ENCODE data around the gene BAAT. TPM values are rescaled to one million over a fixed set of nuclear protein-coding genes. Genes with fewer than 3 reads are reported as not detected.

Gene BAAT
- total and polyA plus RNA-seq, 2 of the 13 experiments (the other 11 are each of a cell fraction or from before 2014, with no cell fraction given) = 0.71 to 7.9 TPM

GRCh38 chr9:101427358-101427757 lies 42.6 kb upstream of the BAAT start:
- in situ Hi-C loops (cut with HindIII; ENCODE audit: extremely low pct_ligation_motif_present, low pct_unique_long_range_greater_than_20kb) = no loop called here
- TF ChIP-seq XRCC5 (optimal IDR thresholded peaks at IDR 0.05; ENCODE audit: low read length) (no peak), ZNF674 (CRISPR knock-in tag; IDR thresholded peaks at IDR 0.05; ENCODE audit: low read depth) (no peak), ZNF484 (CRISPR knock-in tag; IDR thresholded peaks at IDR 0.05; ENCODE audit: borderline replicate concordance, low read depth) (no peak), U2AF2 (IDR thresholded peaks at IDR 0.05; ENCODE audit: low read depth, low read length) (no peak), ZNF292 (CRISPR knock-in tag; IDR thresholded peaks at IDR 0.05; ENCODE audit: borderline replicate concordance, low read depth) (no peak), FOXA1 (IDR thresholded peaks at IDR 0.05) (no peak), FOXA1 (CRISPR knock-in tag; IDR thresholded peaks at IDR 0.05) (0 out of 2 replicates have a peak, but pooled peaks have one; percentile 8), ZNF687 (CRISPR knock-in tag; IDR thresholded peaks at IDR 0.05) (peak; percentile 35; the same call in 1 of the 2 replicates), ZBTB38 (CRISPR knock-in tag; IDR thresholded peaks at IDR 0.05) (peak; percentile 61; the same call in 1 of the 2 replicates), POGZ (CRISPR knock-in tag; IDR thresholded peaks at IDR 0.05) (peak; percentile 48; the same call in 1 of the 2 replicates), HMG20B (CRISPR knock-in tag; conservative IDR thresholded peaks at IDR 0.05) (no peak), ZBTB33 (CRISPR knock-in tag; IDR thresholded peaks at IDR 0.05) (peak; percentile 85)
- FAIRE-seq (no peak), DNase-seq (ENCODE audit: low spot score) (no peak), ATAC-seq (no peak)
- WGBS (ENCODE audit: low lambda C conversion rate) = 94% methylated on average over 8 of the region's 8 CpGs
- Histone ChIP-seq H2AFZ (ENCODE audit: low read length) (no peak overlapping the region), H3K9me3 (ENCODE audit: low read length) (no peaks in the 10 kb centered on the region), H3K27ac (ENCODE audit: extremely low read length, insufficient read depth, low read length) (no peak overlapping the region), H3K9ac (ENCODE audit: insufficient read depth, low read depth, low read length) (no peak overlapping the region), H3K27me3 (ENCODE audit: control insufficient read depth in 1 of 2, insufficient read depth in 2 of 2, low read length in 2 of 2) (no peaks in the 10 kb centered on the region), H3K4me2 (ENCODE audit: low read depth, low read length) (no peak overlapping the region), H3K79me2 (ENCODE audit: insufficient read depth, low read length) (no peaks in the 10 kb centered on the region), H3K36me3 (replicated peaks in 1 of 2; ENCODE audit: control insufficient read depth in 1 of 2, insufficient read depth in 2 of 2, low read length in 2 of 2) (no peaks in the 10 kb centered on the region), H3K4me1 (ENCODE audit: insufficient read depth, low read length) (peaks cover 88% of the 10 kb centered on the region), H4K20me1 (ENCODE audit: insufficient read depth, low read length) (no peaks in the 10 kb centered on the region), H3K4me3 (replicated peaks in 1 of 3; ENCODE audit: insufficient read depth in 1 of 3, low read depth in 2 of 3, low read length in 3 of 3) (no peak overlapping the region)
- CTCF ChIA-PET (ENCODE audit: low intra/inter-chr PET ratio, low total read pairs) = no interaction called here
- POLR2A ChIA-PET = interaction anchor here (2.4 to 2.7 kb wide), 2 partner anchors 19 to 29 kb away, joined by 6 to 7 read pairs; partner anchors contain the start of genes MRPL50 and ZNF189
- BruUV-seq (replicated peaks) = no TSS peak
- intact Hi-C loops (cut with micrococcal nuclease; ENCODE audit: unreplicated experiment) = no loop called here

Measured in HepG2 (cell line).